GM12878 (cell line): ENCODE measurements around the gene DYSF. TPM values are rescaled to one million over a fixed set of nuclear protein-coding genes. Genes with fewer than 3 reads are reported as not detected.

Experiments
- EGR1 ChIP-seq, 2 experiments: IDR thresholded peaks; 1 replicate in 1 of 2; 2 replicates in 1 of 2; pipeline ENCODE4 v1.6.1; 2011 to 2012; ENCODE audit warnings: low read depth in 2 of 2, low read length in 2 of 2, borderline replicate concordance in 1 of 2, mild to moderate bottlenecking in 1 of 2, moderate library complexity in 1 of 2
- MYC ChIP-seq: IDR thresholded peaks from 2 replicates; pipeline ENCODE4 v1.6.1; 2011; ENCODE audit warnings: mild to moderate bottlenecking, low read length, moderate library complexity, inconsistent platforms; ENCODE audit not compliant: insufficient read depth, insufficient replicate concordance, insufficient read length, severe bottlenecking
- SUPT20H ChIP-seq: IDR thresholded peaks from 2 replicates; pipeline ENCODE4 v1.6.1; 2011; ENCODE audit warnings: low read depth, mild to moderate bottlenecking, low read length, moderate library complexity, borderline replicate concordance; ENCODE audit not compliant: control insufficient read depth
- TAF1 ChIP-seq: IDR thresholded peaks from 2 replicates; pipeline ENCODE4 v1.6.1; 2011; ENCODE audit warnings: mild to moderate bottlenecking, low read depth, low read length, borderline replicate concordance
- polyA plus RNA-seq, 11 experiments: library from polyadenylated mRNA; depleted of rRNA in 4 of 11; unstranded in 6 of 11; stranded (reverse) in 5 of 11; fragments of >200 nt; fragmentation: Nextera tagmentation in 4 of 11; fragmentation: Illumina TruSeq in 1 of 11; extraction: Ambion mirVana in 4 of 11; extraction: Trizol in 1 of 11; gene quantifications; 1 replicate in 1 of 11; 2 replicates in 10 of 11; pipeline versions ENCODE4 v1.2.1 to v1.2.3, GENCODE V29; 2011 to 2016; ENCODE audit warnings: inconsistent platforms in 2 of 11, missing spikeins in 2 of 11, low read depth in 1 of 11
- total RNA-seq, 4 experiments: library from RNA; depleted of rRNA in 3 of 4; stranded (reverse); fragments of >200 nt in 3 of 4; fragmentation: Illumina TruSeq in 1 of 4; extraction: Trizol in 1 of 4; gene quantifications; 2 replicates each; pipeline versions ENCODE4 v1.2.1 to v1.2.3, GENCODE V29; 2013 to 2021
- TF ChIP-seq, protein P1 (sequence below): fragments of 450-650 bp; formaldehyde crosslinking; IDR thresholded peaks from 2 replicates; pipeline ENCODE4 v1.4.0; 2022; ENCODE audit warnings: mild to moderate bottlenecking, moderate library complexity
- TF ChIP-seq, protein P2 (sequence below): fragments of 450-650 bp; IDR thresholded peaks from 2 replicates; pipeline ENCODE4 v1.6.1; 2016; ENCODE audit warnings: mild to moderate bottlenecking, moderate library complexity, borderline replicate concordance
- TF ChIP-seq, protein P3 (sequence below): IDR thresholded peaks from 2 replicates; pipeline ENCODE4 v1.6.1; 2011; ENCODE audit warnings: low read depth, low read length, improper control_type of control experiment, borderline replicate concordance

DYSF gene
- total and polyA plus RNA-seq, 10 of the 15 experiments (the other 5 are each of a cell fraction or from before 2014, with no cell fraction given): under 0.01 to 0.15 (median 0.03) TPM; not detected in 7

GRCh38 chr2:71713581-71714580, 260.5 kb downstream of the DYSF start (continued):
- TF ChIP-seq, protein P1, sequence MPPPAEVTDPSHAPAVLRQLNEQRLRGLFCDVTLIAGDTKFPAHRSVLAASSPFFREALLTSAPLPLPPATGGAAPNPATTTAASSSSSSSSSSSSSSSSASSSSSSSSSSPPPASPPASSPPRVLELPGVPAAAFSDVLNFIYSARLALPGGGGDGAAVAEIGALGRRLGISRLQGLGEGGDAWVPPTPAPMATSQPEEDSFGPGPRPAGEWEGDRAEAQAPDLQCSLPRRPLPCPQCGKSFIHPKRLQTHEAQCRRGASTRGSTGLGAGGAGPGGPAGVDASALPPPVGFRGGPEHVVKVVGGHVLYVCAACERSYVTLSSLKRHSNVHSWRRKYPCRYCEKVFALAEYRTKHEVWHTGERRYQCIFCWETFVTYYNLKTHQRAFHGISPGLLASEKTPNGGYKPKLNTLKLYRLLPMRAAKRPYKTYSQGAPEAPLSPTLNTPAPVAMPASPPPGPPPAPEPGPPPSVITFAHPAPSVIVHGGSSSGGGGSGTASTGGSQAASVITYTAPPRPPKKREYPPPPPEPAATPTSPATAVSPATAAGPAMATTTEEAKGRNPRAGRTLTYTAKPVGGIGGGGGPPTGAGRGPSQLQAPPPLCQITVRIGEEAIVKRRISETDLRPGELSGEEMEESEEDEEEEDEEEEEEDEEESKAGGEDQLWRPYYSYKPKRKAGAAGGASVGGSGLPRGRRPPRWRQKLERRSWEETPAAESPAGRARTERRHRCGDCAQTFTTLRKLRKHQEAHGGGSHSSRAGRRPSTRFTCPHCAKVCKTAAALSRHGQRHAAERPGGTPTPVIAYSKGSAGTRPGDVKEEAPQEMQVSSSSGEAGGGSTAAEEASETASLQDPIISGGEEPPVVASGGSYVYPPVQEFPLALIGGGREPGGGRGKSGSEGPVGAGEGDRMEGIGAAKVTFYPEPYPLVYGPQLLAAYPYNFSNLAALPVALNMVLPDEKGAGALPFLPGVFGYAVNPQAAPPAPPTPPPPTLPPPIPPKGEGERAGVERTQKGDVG (CRISPR knock-in tag): no peak
- TF ChIP-seq, protein P2, sequence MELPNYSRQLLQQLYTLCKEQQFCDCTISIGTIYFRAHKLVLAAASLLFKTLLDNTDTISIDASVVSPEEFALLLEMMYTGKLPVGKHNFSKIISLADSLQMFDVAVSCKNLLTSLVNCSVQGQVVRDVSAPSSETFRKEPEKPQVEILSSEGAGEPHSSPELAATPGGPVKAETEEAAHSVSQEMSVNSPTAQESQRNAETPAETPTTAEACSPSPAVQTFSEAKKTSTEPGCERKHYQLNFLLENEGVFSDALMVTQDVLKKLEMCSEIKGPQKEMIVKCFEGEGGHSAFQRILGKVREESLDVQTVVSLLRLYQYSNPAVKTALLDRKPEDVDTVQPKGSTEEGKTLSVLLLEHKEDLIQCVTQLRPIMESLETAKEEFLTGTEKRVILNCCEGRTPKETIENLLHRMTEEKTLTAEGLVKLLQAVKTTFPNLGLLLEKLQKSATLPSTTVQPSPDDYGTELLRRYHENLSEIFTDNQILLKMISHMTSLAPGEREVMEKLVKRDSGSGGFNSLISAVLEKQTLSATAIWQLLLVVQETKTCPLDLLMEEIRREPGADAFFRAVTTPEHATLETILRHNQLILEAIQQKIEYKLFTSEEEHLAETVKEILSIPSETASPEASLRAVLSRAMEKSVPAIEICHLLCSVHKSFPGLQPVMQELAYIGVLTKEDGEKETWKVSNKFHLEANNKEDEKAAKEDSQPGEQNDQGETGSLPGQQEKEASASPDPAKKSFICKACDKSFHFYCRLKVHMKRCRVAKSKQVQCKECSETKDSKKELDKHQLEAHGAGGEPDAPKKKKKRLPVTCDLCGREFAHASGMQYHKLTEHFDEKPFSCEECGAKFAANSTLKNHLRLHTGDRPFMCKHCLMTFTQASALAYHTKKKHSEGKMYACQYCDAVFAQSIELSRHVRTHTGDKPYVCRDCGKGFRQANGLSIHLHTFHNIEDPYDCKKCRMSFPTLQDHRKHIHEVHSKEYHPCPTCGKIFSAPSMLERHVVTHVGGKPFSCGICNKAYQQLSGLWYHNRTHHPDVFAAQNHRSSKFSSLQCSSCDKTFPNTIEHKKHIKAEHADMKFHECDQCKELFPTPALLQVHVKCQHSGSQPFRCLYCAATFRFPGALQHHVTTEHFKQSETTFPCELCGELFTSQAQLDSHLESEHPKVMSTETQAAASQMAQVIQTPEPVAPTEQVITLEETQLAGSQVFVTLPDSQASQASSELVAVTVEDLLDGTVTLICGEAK: no peak
- no peak for TF ChIP-seq MYC
- no peak for TF ChIP-seq SUPT20H
- TF ChIP-seq, protein P3, sequence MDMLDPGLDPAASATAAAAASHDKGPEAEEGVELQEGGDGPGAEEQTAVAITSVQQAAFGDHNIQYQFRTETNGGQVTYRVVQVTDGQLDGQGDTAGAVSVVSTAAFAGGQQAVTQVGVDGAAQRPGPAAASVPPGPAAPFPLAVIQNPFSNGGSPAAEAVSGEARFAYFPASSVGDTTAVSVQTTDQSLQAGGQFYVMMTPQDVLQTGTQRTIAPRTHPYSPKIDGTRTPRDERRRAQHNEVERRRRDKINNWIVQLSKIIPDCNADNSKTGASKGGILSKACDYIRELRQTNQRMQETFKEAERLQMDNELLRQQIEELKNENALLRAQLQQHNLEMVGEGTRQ: no peak
- no peak for TF ChIP-seq TAF1
- TF ChIP-seq EGR1 (IDR thresholded peaks at IDR 0.05; ENCODE audit: borderline replicate concordance in 1 of 2, low read depth in 2 of 2, low read length in 2 of 2): no peak
